Gastroesophageal sphincter (tissue), 3 donors: ENCODE measurements around the gene PRMT5.

Experiments
- POLR2A ChIP-seq, 2 donors: fragments of 450-650 bp; IDR thresholded peaks; one replicate each; pipeline ENCODE4 v1.6.1; 2017; ENCODE audit warnings: antibody characterized with exemption in 2 of 2, mild to moderate bottlenecking in 2 of 2, moderate library complexity in 1 of 2
- POLR2AphosphoS5 ChIP-seq: sonication (generic); formaldehyde crosslinking; IDR thresholded peaks from one replicate; pipeline ENCODE4 v1.6.1; 2017; ENCODE audit warnings: antibody characterized with exemption
- TF ChIP-seq, protein P1 (sequence below), 4 experiments: fragments of 200-600 bp in 2 of 4; fragments of 450-650 bp in 2 of 4; sonication (generic) in 1 of 4; IDR thresholded peaks; one replicate each; pipeline ENCODE4 v1.5.1; 2017 to 2019; ENCODE audit warnings: antibody characterized with exemption in 4 of 4, mild to moderate bottlenecking in 2 of 4, moderate library complexity in 2 of 4

DNA sequence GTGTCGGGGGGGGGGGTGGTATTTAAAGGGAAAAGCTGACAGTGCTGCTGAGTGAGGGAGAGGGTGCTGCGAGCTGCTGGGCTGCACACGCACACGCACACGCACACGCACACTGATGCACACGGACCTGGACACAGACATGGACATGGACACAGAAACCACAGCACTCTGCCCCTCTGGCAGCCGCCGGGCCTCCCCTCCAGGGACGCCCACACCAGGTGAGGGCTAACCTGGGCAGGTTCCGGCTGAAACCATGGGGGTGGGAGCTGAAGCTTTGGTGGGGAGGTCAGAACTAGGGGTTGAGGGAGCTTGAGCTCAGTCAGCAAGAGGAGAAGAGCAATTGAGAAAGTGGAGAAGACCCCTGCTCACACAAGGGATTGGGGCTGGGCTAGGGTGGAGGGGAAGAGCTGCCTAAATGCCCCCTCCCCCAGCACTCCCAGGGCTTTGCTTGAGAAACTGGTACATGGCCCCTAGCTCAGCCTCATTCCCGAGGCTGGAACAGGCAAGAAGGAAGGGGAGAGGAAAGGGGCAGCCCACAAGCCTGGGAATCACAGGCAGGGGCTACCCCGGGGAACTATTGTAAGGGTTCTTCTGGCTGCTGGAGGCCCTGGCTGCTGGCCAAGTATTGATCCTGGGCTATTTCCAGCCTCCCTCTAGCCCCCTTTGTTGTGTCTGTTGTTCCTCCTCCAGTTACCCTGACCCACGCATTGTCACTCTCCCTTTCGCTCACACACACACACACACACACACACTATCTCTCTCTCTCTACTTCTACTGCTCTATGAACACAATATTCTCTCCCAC lies 45.8 kb downstream of the PRMT5 start, which contains the start of gene REM2:
- TF ChIP-seq POLR2A (IDR thresholded peaks at IDR 0.05) (no peak), POLR2AphosphoS5 (peak; percentile 2)
- TF ChIP-seq, protein P1, sequence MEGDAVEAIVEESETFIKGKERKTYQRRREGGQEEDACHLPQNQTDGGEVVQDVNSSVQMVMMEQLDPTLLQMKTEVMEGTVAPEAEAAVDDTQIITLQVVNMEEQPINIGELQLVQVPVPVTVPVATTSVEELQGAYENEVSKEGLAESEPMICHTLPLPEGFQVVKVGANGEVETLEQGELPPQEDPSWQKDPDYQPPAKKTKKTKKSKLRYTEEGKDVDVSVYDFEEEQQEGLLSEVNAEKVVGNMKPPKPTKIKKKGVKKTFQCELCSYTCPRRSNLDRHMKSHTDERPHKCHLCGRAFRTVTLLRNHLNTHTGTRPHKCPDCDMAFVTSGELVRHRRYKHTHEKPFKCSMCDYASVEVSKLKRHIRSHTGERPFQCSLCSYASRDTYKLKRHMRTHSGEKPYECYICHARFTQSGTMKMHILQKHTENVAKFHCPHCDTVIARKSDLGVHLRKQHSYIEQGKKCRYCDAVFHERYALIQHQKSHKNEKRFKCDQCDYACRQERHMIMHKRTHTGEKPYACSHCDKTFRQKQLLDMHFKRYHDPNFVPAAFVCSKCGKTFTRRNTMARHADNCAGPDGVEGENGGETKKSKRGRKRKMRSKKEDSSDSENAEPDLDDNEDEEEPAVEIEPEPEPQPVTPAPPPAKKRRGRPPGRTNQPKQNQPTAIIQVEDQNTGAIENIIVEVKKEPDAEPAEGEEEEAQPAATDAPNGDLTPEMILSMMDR (IDR thresholded peaks at IDR 0.05) = no peak
